ENCODE results near the gene CNGA1. TPM values are rescaled to one million over a fixed set of nuclear protein-coding genes. Genes with fewer than 3 reads are reported as not detected.

The CNGA1 gene
- total RNA-seq (2014; rRNA removed; shearing (Covaris generic)) = 0.25 and 0.43 TPM in 2 replicates
- polyA plus RNA-seq (2014; cell fraction: nucleus; rRNA removed) = not detected in 2 replicates

DNA sequence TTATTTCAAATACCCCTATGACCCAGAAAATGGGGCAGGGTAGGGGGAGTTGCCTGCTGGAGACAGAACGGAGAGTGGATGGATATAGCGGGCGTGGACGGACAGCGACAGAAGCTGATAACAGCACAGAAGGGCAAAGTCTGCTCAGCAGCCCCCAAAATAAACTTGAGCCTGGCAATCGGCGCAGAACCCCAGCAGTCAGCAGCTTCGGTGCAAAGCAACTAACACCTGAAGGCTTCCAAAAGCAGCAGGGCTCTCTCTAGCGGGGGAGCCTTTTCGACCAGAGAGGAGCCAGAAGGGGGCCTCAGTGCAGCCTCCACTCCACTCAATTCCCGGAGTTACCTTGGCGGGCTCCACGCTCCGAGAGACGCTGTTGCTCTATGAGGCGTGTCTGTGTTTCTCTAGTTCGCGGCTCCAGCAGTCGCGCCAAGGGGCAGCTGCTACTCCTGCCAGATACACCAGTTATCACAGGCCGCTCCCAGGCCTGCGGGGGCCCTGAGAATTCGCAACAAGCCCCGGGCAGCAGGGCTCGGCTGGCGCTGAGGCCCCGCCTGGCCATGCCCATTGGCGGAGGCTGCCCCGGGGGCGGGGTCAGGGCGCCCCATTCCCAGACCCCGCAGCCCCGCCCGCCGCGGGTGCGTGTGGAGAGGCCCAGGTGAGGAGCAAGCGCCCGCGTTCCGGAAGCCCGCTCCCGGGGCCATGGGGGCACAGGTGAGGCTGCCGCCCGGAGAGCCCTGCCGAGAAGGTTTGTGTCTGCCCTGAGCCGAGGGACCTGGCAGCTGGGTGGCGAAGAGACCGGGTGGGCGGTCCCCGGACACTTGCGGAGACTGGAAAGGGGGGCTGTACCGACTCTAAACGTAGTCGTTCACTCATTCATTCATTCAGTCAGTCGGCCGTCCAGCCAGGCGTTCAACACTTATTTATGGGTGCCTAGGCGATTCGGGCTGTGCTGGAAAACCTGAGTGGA lies at the start of gene CNGA1, which contains the start of gene NIPAL1:
Gene CNGA1, minus strand, starts transcription at position 541 of the 967 bp plus-strand sequence. CDS start 63,992 bp downstream, outside the sequence.
Gene NIPAL1, plus strand, starts transcription at position 632 of the 967 bp plus-strand sequence. Its CDS starts 68 bp downstream, at position 700.
- DNase-seq (ENCODE audit: extremely low read depth, low read depth) = peak; percentile 59

- no peak for DNase-seq (ENCODE audit: extremely low read depth, low read depth)
These were observed 49.1 kb upstream of the CNGA1 start for GRCh38 chr4:48065587-48066052.

DNA sequence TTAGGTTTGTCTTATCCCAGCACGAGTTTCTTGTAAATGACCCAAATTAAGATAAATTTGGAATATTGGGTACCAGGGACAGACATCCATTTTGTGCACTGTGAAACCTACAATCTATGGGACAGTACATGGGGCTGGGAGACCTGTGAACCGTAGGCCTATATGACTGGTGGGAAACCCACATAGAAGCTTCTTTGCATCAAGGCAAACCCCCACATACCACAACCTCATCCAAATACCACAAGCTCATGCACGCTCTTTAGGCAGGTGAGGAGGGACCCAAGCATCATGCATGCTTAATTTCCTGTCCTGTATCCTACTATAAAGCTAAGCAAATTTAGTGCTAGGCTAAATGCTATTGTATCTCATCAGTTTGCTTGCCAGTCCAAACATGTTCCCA lies 47.9 kb upstream of the CNGA1 start:
- DNase-seq (ENCODE audit: extremely low read depth, low read depth) = no peak

- DNase-seq (ENCODE audit: extremely low read depth, low read depth) = no peak
These were observed 42.4 kb upstream of the CNGA1 start for GRCh38 chr4:48058617-48059530.

DNA sequence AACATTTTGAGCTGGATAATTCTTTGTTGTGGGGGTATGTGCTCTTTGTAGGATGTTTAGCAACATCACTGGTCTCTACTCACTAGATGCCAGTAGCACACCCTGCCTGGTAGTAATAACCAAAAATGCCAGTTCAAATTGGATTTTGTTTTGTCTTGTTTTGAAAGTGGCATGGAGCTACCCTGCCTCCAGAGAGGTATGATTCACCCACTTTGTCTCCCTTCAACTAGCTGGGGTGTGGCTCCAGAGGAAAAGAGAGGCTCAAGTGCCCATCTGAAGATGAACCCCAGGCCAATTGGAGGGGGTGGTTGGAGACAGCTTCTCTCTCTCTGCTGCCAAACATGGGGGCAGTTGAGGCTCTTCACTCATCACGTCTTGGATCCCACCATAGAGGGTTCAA lies 34.6 kb upstream of the CNGA1 start:
- DNase-seq (ENCODE audit: extremely low read depth, low read depth) = no peak

DNA sequence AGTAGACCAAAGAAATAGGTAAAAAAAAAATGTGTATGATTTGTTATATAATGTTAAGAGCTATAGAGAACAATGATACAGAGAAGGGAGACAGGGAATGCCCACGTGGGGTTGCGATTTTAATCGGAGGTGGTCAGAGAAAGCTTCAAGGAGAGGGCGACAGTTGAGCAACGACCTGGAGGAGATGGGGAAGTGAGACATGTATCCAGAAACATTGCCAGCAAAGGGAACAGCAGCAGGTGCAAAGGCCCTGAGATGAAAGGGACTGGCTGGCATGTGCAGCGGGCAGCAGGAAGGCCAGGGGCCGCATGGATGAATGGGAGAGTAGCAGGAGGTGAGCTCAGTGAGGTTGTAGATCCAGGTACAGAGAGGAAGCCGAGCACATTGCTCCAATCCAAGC lies 33.0 kb upstream of the CNGA1 start:
- no peak for DNase-seq (ENCODE audit: extremely low read depth, low read depth)

- no peak for DNase-seq (ENCODE audit: extremely low read depth, low read depth)
These were observed 31.4 kb upstream of the CNGA1 start for GRCh38 chr4:48047896-48048295.

DNA sequence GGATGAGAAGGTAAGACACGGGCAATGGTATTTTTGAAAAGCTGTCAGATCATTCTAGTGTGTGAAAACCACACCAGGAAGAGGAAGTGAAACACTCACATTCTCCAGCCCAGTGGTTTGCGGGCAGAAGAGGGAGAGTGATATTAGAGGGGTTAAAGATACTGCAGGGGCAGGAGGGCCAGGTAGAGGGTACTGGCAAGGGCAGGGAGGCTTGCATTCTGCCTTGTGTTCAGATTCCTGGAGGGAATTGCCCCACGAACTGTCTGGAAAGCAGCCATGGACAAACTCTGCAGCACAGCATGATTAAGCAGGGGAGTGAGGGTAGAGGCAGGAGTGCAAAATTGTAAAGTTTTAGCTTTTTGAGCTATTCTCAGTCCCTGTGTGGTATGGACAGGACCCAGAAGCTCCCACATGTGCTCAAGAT lies 31.0 kb upstream of the CNGA1 start:
- DNase-seq (ENCODE audit: extremely low read depth, low read depth) = no peak

DNA sequence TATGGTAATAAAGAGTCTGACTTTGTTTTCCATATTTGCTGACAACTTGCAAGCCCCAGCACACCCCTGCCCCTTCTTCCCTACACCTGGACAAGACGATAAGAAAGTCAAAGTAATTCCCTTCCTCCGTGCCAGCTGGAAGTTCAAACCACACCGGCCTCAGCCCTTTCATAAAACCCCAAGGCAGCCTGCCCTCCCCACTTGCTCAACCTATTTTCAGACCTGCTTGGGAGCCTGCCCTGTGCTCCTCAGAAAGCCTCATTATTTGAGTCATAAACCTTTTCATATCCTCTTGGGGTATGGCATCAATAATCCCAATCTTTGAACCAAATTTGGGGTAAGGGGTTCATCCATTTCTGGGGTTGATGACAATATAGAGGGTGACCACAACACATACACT lies 29.6 kb upstream of the CNGA1 start:
- no peak for DNase-seq (ENCODE audit: extremely low read depth, low read depth)

- DNase-seq (ENCODE audit: extremely low read depth, low read depth) = no peak
These were observed 27.8 kb upstream of the CNGA1 start for GRCh38 chr4:48044298-48044697.

- DNase-seq (ENCODE audit: extremely low read depth, low read depth) = no peak
These were observed 27.0 kb upstream of the CNGA1 start for GRCh38 chr4:48043504-48043903.

DNA sequence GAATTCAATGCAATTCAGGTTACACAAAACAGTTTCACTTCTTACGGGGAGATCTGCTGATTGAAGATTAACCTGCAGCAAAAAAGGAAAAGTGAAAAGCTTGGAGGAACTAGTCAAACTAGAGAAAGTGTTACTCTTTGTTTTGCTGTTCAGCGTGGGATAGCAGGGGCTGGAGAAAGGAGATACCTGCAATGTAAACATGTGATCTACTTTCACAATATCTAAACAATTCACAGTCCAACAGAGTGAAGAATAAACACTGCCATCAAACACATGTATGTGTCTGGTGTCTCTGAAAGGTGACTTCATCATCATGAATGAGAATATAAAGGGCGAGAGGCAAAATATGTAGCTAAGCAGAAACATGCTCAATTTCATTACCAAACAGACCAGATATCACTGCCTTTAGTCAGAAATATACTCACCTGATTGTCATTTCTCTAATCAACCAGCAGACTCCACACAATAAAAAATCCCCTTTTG lies 26.5 kb upstream of the CNGA1 start:
- no peak for DNase-seq (ENCODE audit: extremely low read depth, low read depth)

DNA sequence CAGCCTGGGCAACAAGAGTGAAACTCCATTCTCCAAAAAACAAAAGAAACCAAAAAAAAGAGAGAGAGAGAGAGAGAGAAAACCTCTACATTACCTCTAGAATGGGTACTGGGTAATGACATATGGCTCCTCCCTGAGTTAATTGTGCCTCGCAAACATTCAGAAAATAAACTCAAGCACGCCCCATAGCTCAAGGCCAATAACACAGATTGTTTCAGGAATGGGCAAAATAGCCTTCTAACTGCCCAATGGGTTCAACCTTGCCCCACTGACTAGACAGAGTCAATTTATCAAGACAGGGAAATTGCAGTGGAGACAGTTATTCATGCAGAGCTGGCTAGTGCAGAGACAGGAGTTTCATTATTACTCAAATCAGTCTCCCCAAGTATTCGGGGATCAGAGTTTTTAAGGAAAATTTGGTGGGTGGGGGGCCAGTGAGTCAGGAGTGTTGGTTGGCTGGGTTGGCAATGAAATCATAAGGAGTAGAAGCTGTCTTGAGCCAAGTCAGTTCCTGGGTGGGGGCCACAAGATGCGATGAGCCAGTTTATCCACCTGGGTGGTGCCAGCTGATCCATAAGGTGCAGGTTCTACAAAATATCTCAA lies 25.2 kb upstream of the CNGA1 start:
- no peak for DNase-seq (ENCODE audit: extremely low read depth, low read depth)

- no peak for DNase-seq (ENCODE audit: extremely low read depth, low read depth)
These were observed 23.1 kb upstream of the CNGA1 start for GRCh38 chr4:48039561-48039960.

DNA sequence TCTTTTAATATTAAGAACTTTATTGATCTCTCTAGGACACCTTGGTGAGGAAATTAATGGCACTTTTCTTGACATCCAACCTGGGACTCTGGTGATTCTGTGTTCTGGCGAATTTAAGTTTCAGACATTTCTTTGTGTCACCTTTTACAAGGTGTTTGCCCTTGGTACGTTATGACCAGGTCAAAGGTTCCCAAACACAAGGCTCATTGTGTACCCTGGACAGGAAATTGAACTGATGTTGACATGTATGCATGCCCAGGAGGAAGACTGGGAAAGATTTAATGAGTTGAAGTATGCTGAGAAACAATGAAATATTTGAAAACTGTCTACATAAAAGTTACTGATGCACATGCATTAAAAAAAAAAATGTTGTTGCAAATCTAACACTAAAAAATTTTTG lies 22.2 kb upstream of the CNGA1 start:
- DNase-seq (ENCODE audit: extremely low read depth, low read depth) = no peak

DNA sequence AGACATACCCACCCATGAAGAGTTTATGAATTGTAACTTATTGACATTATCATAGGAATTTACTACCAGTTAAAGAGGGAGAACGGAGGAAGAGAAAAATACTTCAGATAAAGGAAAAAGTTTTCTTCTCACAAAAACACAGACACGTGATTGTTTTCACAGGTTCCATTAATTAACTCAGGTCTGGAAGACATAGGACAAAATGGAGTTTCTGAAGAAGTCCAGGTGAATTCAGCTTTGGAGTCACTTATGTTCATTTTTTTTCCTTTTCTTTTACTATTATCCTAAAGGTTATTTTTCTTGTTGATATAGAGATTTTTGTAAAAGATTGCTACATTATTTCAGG lies 20.6 kb upstream of the CNGA1 start:
- DNase-seq (ENCODE audit: extremely low read depth, low read depth) = no peak

GRCh38 chr4:48035952-48036351 lies 19.5 kb upstream of the CNGA1 start:
- no peak for DNase-seq (ENCODE audit: extremely low read depth, low read depth)

GRCh38 chr4:48033825-48034413 lies 17.4 kb upstream of the CNGA1 start:
- DNase-seq (ENCODE audit: extremely low read depth, low read depth) = peak; percentile 30

GRCh38 chr4:48033412-48033811 lies 16.9 kb upstream of the CNGA1 start:
- no peak for DNase-seq (ENCODE audit: extremely low read depth, low read depth)

DNA sequence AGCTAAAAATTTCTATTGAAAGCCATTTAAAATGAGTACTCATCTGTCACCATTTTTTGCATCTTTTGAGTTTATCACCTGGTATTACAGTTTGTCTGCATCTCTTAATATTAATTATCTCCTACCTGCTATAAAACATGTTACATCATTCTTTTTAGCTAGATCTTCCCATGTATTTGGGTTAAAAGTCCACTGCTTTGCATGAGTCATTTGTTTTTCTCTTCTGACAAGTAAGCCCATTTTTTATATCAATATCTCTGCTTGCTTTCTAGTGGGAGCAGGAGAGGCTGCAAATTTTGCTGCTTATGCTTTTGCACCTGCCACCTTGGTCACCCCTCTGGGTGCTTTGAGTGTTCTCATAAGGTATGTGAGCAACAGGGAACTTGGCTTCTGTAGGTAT lies 16.2 kb upstream of the CNGA1 start:
- DNase-seq (ENCODE audit: extremely low read depth, low read depth) = no peak

All from NCI-H460 (cell line).